ENCODE results near the gene DTNB.

The DTNB gene

DNA sequence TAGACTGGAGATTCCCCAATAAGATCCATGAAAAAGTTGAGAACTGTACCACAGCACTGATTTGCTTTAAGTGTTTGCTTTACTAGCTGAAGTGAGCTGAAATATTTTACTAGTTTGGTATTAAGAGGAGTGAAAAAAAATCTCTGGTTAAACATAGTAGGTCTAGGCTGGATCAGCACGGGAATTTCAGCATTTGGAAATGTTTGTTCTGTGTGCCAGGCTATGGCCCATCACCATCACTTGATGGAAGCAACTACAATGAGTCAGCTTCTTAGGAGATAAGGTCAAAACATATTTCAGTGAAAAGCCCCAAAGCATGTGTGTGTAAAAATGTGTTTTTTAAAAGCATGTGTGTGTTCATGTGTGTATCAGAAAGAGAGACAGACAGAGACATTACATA lies 200.2 kb downstream of the DTNB start:
- DNase-seq (ENCODE audit: low read depth in 1 of 2, low spot score in 1 of 2), result no peak

DNA sequence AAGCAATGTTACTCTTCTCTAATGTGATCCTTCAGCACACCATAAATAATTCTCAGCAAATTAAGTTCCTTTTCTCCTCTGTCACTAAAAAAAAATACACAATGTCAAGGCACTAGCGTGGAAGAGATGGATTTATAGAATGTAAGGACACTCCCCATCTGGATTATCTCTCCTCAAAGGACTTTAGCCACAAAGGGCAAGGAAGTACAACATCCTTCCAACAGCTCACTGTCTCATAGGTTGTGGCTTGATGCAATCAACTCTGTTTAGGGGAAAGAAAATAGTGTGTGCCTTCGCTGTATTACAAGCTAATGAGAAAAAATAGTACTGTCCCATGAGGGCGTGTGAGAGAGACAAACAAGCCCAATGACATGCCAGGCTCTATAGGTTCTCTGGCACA lies 202.6 kb downstream of the DTNB start:
- no peak for DNase-seq (ENCODE audit: low read depth in 1 of 2, low spot score in 1 of 2)

DNA sequence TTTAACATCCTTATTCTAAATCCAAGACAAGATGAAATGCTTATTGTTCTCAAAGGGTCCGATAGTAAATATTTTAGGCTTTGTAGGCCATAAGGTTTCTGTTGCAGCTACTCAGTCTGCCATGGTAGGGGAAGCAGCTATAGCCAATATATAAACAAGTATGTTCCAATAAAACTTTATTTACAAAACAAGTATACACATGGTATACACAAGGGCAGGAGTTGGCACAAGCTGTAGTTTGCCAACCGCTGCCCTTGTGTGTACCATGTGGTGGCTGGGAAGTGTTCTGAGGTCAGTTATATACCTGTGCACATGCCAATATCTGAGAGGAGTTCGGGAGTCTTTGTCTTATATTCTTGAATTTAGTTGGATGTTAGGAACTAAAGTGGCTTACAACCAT lies 205.6 kb downstream of the DTNB start:
- DNase-seq (ENCODE audit: low read depth in 1 of 2, low spot score in 1 of 2), result no peak

DNA sequence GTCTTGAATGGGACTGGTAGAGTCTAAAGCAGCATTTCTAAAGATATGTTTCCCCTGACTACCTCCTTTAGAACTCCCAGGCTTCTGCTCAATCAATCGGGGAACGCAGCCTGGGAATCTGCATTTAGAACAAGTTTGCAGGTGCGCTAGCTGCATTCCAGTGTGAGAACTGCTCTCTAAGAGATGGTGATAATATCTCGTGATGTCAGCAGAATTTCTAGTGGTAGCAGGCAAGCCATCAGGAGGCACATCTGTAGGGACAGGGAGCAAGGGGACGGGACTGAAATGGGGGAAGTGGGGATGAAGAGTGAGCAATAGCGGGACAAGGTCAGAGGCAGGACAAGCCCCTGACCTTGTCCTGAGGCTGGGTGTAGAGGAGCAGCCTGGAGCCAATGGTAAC lies 211.4 kb downstream of the DTNB start:
- no peak for DNase-seq (ENCODE audit: low read depth in 1 of 2, low spot score in 1 of 2)

DNA sequence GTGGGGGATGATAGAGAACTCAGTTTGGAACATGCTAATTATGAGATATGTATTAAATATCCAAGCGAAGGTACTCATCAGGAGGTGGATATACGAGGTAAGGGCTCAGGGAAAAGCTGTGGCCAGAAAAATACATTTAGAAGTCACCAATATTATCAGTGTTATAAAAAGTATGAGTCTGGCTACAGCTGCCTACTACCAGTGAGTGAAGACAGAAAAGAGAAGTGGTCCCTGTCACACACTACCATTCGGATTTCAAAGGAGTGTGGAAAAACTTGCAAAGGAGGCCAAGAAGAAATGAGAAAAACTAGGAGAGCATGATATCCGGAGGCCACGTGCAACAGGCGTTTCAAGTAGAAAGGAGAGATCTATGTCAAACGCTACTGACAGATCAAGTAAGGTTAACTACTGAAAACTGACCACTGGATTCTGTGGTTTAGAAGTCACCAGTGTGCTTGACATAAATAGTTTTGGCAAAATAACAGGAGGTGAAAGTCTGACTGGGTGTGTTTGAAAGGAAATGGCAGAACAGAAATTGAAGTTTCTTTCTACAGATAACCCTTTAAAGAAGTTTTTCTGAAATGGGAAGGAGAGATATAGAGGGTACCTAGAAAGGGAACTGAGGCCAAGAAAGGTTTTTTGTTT lies 213.0 kb downstream of the DTNB start:
- DNase-seq (ENCODE audit: low read depth in 1 of 2, low spot score in 1 of 2), result no peak

DNA sequence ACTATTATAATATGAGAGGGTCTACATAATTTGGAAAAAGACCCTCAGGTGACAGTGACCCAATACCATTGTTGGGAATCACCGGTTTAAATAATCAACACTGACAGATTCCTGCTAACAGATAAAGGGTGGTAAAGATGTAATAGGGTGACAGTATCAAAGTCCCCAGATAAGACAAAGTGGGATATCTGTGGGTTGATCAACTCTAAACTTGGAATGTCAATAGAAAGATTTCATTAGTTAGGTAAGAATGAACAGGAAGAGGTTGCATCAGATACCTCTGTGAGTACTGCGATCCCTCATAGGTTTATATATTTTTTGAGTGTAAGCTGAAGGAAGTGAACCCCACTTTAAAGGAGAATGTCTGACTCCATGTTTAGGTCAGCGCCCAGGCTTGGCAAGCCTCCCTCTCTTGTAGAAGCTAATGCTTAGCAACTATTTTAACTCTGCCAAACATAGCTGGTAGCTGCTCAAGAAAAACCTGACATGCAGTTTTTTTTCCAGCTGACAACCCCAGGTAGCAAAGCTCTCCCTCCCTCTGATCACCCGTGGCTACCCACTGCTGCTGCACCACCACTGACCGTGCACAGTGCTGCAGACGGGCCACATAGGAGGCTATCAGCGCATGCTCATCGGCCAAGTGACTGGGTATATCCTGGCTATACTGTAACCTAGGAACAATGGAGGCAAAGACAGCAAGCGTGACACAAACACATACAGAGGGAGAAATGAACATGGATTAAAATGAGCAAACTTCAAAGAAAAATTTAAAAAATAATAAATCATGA lies 218.4 kb downstream of the DTNB start:
- no peak for DNase-seq (ENCODE audit: low read depth in 1 of 2, low spot score in 1 of 2)

DNA sequence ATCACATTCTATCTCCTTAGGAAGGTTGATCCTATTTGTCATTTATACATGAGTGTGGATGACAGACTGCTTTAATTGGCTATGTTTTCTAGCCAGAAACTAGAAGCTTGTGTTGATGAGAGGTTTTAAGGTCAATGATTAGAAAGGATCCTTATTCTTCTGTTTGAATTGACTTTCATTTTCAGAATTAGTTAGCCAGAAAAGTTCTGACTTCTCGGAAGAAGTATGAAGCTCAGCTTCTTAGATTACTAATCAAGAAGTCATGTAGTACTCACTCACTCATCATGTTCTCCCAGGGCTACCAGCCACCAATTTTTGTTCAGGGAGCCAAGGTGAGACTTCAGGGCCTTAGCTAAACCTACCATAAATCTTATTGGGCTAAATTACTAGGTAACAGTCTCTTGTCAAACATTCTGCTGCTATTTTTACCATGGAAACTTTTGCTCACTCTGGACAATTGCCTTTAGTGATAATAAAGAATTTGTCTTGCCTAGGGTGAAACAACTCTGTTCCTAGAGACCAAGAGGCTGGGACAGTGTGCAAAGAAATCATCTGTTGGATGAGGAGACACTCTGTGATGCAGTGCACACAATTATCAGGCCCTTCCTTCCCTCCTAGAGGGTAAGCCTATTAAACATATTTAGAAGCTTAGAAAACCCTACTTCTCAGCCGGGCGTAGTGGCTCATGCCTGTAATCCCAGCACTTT lies 220.0 kb downstream of the DTNB start:
- DNase-seq (ENCODE audit: low read depth in 1 of 2, low spot score in 1 of 2), result peak in 1 of 2 donors; percentile 30

DNA sequence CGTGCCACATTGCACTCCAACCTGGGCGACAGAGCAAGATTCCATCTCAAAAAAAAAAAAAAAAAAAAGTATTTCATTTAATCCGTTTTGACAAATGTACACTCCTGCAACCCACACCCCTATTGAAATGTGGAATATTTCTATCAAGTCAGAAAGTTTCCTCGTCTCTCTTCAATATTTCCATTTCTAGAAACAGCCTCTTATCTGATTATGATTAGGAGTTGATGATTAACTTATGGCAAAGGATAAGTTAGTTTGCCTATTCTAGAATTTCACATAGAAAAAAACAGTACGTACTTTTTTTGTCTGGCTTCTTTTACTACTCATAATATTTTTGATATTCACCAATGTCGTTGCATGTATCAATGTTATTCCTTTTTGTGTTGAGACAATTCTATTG lies 224.6 kb downstream of the DTNB start:
- no peak for DNase-seq (ENCODE audit: low read depth in 1 of 2, low spot score in 1 of 2)

DNA sequence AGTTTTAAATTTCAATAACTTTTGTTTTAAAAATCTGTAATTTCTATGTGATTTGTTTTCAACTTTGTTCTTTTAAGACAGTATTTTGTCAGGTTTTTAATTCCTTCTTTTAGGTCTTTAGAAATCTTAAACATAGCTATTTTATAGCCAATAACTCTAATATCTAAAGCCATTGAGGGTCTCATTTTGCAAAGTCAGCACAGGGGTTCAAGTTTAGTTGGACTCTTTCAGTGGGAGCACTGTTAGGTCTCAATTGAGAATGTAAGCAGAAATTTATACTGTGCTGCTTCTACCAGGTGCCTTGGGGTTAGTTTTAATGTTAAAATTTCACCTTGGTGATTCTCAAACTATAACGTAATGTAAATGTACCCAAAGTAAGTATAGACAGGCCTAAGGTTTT lies 226.4 kb downstream of the DTNB start:
- DNase-seq (ENCODE audit: low read depth in 1 of 2, low spot score in 1 of 2), result no peak

DNA sequence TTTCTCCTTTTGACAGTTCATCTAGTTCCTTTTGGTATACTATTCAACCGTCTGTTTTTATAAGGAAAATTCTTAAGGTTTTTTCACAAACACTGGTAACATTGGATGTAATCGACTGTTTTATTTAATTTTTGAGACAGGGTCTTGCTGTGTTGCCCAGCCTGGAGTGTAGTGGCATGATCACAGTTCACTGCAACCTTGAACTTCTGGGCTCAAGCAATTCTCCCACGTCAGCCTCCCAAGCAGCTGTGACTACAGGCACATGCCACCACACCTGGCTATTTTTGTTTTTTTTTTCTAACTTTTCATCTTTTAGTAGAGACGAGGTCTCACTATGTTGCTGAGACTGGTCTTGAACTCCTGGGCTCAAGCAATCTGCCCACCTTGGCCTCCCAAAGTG lies 227.3 kb downstream of the DTNB start:
- DNase-seq (ENCODE audit: low read depth in 1 of 2, low spot score in 1 of 2), result no peak

DNA sequence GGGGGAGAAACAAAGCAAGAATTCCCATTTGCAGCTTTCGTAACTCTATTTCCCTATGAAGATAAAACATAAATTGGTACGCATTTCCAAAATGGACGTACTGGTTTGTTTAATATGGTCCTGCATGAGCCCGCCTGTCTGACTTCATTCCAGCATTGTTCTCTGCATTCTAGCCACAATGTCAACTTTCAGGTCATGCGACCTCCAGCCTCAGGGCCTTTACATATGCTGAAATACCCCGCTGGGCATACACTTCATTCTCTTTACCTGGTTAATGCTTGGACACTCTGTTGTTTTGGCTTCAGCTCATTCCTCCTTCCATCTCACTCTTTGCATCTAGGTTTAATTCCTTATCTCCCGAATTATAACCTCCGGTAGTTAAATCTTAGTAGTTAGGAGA lies 227.9 kb downstream of the DTNB start:
- no peak for DNase-seq (ENCODE audit: low read depth in 1 of 2, low spot score in 1 of 2)

DNA sequence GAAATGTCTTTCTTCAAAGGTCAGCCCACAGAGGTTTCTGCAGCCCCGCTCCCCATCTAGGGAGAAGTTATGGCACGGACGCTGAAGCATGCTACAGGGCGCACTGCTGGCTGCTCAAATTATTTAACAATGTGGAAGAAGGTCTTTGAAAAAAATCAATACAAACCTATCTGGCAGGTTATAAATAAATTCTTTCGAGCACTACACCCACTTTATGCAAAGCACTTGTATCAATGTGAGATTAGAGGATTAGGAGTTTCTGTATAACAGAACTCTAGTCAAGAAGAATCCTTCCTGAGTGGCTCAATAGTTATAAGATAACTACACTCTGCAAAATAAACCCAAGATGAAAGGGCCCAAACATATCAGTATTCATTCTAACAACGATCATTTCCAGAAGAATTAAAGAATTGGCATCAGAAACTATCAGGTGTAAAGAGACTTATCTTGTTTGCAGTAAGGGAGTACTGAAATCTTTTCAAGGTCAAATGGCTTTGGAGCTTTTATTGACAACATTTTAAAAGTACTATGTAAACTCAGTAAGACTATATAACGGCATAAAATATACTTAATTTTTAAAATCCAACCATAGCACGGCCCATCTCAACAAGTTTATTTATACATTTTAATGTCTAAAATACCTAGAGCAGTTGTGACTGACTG lies 228.6 kb downstream of the DTNB start:
- DNase-seq (ENCODE audit: low read depth in 1 of 2, low spot score in 1 of 2), result no peak

DNA sequence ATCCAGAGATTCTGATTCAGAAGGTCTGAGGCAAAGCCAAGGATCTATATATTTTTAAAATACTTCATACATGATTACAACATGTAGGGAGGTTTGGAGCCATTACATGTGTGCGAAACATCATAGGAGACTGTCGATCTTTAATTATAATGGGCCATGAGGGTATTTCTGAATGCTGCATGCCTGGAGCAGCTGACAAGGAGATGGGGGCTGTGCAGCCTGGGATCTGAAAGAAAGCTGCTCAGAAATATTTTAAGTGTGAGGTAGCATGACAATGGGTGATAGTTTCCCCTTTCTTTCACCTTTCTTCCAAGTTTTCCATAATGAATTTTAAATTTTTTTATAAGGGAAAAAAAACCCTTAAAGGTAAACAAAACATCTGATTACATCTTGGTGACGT lies 229.6 kb downstream of the DTNB start:
- no peak for DNase-seq (ENCODE audit: low read depth in 1 of 2, low spot score in 1 of 2)

DNA sequence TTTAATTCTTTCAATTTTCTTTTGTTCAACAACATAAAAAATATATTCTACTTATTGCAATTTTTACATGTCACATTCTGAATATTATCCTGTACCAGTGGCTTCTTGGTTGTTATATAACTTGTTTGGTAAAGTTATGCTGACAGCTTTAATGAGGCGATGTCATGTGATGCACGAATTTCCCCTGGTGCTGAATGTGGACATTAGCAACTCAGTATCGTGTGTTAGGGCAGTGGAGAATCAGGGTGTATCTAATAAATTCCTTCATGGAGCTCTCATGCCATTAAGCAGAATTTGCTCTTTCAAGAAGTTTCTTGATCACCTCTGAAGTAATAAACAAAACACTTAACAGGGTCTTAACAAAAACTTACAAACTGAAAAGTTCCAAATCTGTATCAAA lies 232.0 kb downstream of the DTNB start:
- no peak for DNase-seq (ENCODE audit: low read depth in 1 of 2, low spot score in 1 of 2)

DNA sequence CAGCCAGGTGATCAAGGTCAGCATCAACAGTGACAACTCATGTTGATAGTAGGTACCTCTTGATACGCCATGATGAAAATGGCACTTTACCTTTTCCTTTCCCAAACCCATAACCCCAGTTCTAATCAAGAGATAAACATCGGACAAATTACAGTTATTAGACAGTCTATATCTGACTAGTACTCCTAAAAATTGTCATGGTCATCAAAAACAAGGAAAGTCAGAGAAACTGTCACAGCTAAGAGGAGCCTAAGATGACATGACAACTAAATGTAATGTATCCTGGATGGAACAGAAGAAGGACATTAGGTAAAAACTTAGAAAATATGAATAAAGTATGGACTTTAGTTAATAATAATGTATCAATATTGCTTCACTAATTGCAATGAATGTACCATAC lies 234.6 kb downstream of the DTNB start:
- no peak for DNase-seq (ENCODE audit: low read depth in 1 of 2, low spot score in 1 of 2)

DNA sequence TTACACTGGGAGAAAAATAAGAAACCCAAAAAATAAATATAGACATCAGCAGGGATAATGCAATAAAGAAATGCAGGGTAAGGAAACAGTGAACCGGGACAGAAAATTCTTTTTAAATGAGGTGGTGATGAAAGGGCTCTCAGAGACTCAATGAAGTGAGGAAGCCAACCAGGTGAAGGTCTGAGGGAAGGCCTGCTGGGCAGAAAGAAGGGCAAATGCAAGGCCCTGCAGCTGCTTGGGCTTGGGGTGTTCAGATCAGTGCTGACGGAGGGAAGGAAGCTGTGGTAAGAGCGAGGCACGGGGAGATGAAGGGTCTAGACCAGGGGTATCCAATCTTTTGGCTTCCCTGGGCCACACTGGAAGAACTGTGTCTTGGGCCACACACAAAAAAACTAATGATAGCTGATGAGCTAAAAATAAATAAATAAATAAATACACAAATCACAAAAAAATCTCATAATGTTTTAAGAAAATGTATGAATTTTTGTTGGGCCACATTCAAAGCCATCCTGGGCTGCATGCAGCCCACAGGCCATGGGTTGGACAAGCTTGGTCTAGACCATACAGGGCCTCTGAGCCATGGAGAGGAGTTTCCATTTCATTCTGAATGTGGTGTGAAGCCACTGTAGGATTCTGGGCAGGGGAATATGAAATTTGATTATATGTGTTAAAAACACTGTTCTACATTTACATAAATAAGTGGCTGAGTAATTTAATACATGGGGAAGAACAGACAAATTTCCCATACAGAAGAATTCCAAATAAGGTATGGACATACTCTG lies 235.3 kb downstream of the DTNB start:
- DNase-seq (ENCODE audit: low read depth in 1 of 2, low spot score in 1 of 2), result no peak

DNA sequence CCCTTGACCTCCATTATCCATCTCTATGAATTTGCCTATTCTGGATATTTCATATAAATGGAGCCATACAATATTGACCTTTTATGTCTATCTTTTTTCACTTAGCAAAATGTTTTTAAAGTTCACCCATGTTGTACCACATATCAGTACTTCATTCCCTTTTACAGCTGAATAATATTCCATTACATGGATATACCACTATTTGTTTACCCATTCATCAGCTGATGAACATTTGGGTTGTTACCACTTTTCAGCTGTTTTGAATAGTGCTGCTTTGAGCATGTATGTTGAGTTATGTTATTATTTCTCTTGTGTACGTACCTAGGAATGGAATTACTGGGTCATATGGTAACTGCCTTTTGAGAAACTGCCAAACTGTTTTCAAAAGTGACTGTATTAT lies 238.0 kb downstream of the DTNB start:
- no peak for DNase-seq (ENCODE audit: low read depth in 1 of 2, low spot score in 1 of 2)

DNA sequence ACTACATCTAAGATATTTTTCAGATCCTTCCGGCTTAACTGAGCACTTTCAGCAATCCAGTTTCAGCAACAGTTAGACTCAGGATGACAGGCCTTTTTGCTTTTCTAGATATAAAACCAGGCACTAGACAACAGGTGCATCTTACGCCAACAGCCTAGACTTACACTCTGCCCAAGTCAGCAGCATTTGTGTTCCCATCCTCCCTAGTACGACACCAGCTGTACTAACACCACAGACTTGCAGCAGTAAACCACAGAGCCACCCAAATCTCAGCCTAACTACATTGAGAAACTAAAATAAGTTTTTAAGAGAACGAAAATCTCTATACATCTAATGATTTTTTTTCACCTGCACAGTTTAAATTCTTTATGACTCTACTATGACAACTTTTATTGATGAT lies 241.8 kb downstream of the DTNB start:
- no peak for DNase-seq (ENCODE audit: low read depth in 1 of 2, low spot score in 1 of 2)

DNA sequence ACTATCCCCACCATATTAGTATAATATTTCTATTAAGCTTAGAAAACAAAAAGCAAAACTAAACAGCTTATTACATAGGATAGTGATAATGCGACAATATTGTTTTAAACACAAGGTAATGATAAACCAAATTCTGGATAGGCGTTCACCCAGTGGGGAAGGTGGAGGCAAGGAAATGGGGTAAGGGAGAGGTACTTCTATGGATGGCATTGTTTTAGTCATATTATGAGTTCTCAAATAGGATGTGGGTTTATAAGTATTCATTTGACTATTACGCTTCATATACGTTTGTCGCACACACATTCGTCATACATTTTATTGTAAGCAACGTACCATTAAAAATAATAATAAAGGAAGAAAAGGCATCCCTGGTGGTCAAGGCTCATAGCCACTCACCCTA lies 242.8 kb downstream of the DTNB start:
- no peak for DNase-seq (ENCODE audit: low read depth in 1 of 2, low spot score in 1 of 2)

DNA sequence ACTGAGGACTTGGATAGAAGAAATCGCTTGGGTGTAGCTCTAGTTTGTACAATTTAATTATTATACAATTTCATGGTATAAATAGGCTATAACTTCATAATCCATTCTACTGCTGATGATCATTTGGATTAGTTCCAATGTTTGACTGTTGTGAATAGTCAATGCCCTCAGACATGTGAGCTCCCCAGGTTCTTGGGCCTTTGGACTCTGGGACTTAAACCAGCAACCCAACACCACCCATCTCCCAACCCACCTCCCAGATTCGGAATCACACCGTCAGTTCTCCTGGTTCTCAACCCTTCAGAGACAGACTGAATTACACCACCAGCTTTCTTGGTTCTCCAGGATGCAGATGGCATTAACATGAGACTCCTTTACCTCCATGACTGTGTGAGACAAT lies 247.1 kb downstream of the DTNB start:
- no peak for DNase-seq (ENCODE audit: low read depth in 1 of 2, low spot score in 1 of 2)

DNA sequence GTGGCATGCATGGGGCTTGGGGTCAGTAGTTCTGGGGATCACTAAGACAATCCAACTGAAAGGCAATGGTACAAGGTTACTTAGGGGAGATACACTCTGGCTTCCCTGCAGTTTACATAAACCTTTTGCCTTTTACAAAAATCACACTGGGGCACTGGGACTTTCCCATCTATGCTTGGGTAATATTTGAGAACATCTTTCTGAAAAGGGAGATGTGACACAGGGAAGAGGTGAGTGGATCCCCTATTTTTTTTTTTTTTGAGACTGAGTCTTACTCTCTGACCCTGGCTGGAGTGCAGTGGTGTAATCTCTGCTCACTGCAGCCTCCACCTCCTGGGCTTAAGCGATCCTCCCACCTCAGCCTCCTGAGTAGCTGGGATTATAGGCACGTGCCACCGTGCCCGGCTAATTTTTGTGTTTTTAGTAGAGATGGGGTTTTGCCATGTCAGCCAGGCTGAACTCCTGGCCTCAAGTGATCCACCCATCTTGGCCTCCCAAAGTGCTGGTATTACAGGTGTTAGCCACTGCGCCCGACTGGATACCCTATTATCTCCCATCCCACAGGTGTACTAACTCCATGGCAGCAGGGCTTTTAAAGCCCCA lies 248.8 kb downstream of the DTNB start:
- no peak for DNase-seq (ENCODE audit: low read depth in 1 of 2, low spot score in 1 of 2)
